Endothelial cell of umbilical vein (primary cell): ENCODE measurements around the gene ERBB4. TPM values are rescaled to one million over a fixed set of nuclear protein-coding genes. Genes with fewer than 3 reads are reported as not detected.

Experiments
- BruUV-seq: library from RNA; stranded (reverse); fragments of 400-500 nt; replicated peaks from 2 replicates; lab custom pipeline; 2021; lab: Mats Ljungman, UMichigan
- CTCF ChIA-PET: fragments of 300-600, 350-600 bp; sonication (Branson Sonifier 250); formaldehyde crosslinking; loops from one replicate; lab custom pipeline; 2021; ENCODE audit warnings: antibody characterized with exemption, inconsistent platforms; lab: Charles Lee
- POLR2A ChIA-PET: fragments of 300-600, 350-600 bp; sonication (Branson Sonifier 250); formaldehyde crosslinking; loops from one replicate; lab custom pipeline; 2021; ENCODE audit warnings: antibody characterized with exemption, inconsistent platforms; lab: Charles Lee
- DNase-seq: peaks from one replicate; pipeline ENCODE4 v3.0.0-alpha.2; 2011; ENCODE audit warnings: low read depth, low spot score
- FAIRE-seq: peaks from 2 replicates; lab custom pipeline; 2011; peaks lifted over from hg19 to GRCh38; lab: Jason Lieb, UNC
- H2AFZ ChIP-seq: 2 replicates; pipeline ENCODE4 v1.6.0; 2012; ENCODE audit warnings: low read depth, low read length, control low read depth, inconsistent platforms
- H3K27ac ChIP-seq: 2 replicates; pipeline ENCODE4 v1.5.1; 2011; ENCODE audit warnings: low read depth, mild to moderate bottlenecking, control low read depth, low read length, moderate library complexity; ENCODE audit not compliant: insufficient read depth
- H3K27me3 ChIP-seq, 2 experiments: 2 replicates each; pipeline versions ENCODE4 v1.6.0 to v1.6.1; 2011; ENCODE audit warnings: low read length in 2 of 2, mixed read lengths in 1 of 2; ENCODE audit not compliant: control insufficient read depth in 2 of 2, insufficient read depth in 2 of 2
- H3K36me3 ChIP-seq, 2 experiments: 2 replicates in 1 of 2; 3 replicates in 1 of 2; pipeline ENCODE4 v1.5.1; 2011; ENCODE audit warnings: low read length in 2 of 2, mild to moderate bottlenecking in 1 of 2, moderate library complexity in 1 of 2; ENCODE audit not compliant: control insufficient read depth in 2 of 2, insufficient read depth in 2 of 2; ENCODE audit errors: extremely low read depth in 1 of 2
- H3K4me1 ChIP-seq: 3 replicates; pipeline ENCODE4 v1.5.1; 2011; ENCODE audit warnings: mild to moderate bottlenecking, low read length; ENCODE audit not compliant: control insufficient read depth, insufficient read depth; ENCODE audit errors: extremely low read depth
- H3K4me2 ChIP-seq: 2 replicates; pipeline ENCODE4 v1.6.1; 2011; ENCODE audit warnings: low read length, control low read depth, mixed read lengths; ENCODE audit not compliant: insufficient read depth
- H3K4me3 ChIP-seq, 3 experiments: fragments of 200-600 bp in 1 of 3; sonication (generic), shearing (Covaris generic) in 1 of 3; replicated peaks in 1 of 3; 2 replicates each; pipeline ENCODE4 v1.5.1; 2011 to 2016; ENCODE audit warnings: control low read depth in 3 of 3, low read length in 3 of 3, mild to moderate bottlenecking in 2 of 3, inconsistent platforms in 1 of 3, low read depth in 1 of 3, moderate library complexity in 1 of 3; ENCODE audit not compliant: insufficient read depth in 1 of 3
- H3K79me2 ChIP-seq: 2 replicates; pipeline ENCODE4 v1.6.0; 2012; ENCODE audit warnings: low read length, inconsistent platforms; ENCODE audit not compliant: control insufficient read depth, insufficient read depth
- H3K9ac ChIP-seq: replicated peaks from 2 replicates; pipeline ENCODE3; 2011; ENCODE audit warnings: low read length, control low read depth; ENCODE audit not compliant: insufficient read depth; ENCODE audit errors: extremely low read depth
- H3K9me1 ChIP-seq: replicated peaks from 3 replicates; pipeline ENCODE4 v1.6.0; 2011; ENCODE audit warnings: mild to moderate bottlenecking, low read length; ENCODE audit not compliant: control insufficient read depth, insufficient read depth; ENCODE audit errors: extremely low read depth
- H3K9me3 ChIP-seq: replicated peaks from 2 replicates; pipeline ENCODE4 v1.5.1; 2012; ENCODE audit warnings: low read length, inconsistent platforms; ENCODE audit not compliant: control insufficient read depth, insufficient read depth
- H4K20me1 ChIP-seq: replicated peaks from 2 replicates; pipeline ENCODE3; 2011; ENCODE audit warnings: mild to moderate bottlenecking, low read length; ENCODE audit not compliant: control insufficient read depth, insufficient read depth; ENCODE audit errors: extremely low read depth
- CTCF ChIP-seq, 2 donors: IDR thresholded peaks; 1 replicate in 1 of 2; 2 replicates in 1 of 2; pipeline ENCODE4 v1.5.1; 2011; ENCODE audit warnings: low read length in 2 of 2, mild to moderate bottlenecking in 2 of 2, moderate library complexity in 2 of 2, control low read depth in 1 of 2, inconsistent platforms in 1 of 2, low read depth in 1 of 2; ENCODE audit not compliant: insufficient read depth in 1 of 2; ENCODE audit errors: extremely low read depth in 1 of 2
- EZH2 ChIP-seq: IDR thresholded peaks from 2 replicates; pipeline ENCODE4 v1.6.1; 2012; ENCODE audit warnings: borderline replicate concordance, low read depth, mild to moderate bottlenecking, moderate library complexity, low read length, inconsistent platforms; ENCODE audit not compliant: severe bottlenecking
- FOS ChIP-seq: IDR thresholded peaks from 2 replicates; pipeline ENCODE4 v1.6.1; 2011; ENCODE audit warnings: mild to moderate bottlenecking, low read length, moderate library complexity, borderline replicate concordance; ENCODE audit not compliant: insufficient read depth
- GATA2 ChIP-seq: IDR thresholded peaks from 2 replicates; pipeline ENCODE4 v1.7.0; 2011; ENCODE audit warnings: low read depth, mild to moderate bottlenecking, moderate library complexity, mixed read lengths, low read length; ENCODE audit not compliant: insufficient read length, insufficient read depth
- JUN ChIP-seq: IDR thresholded peaks from 2 replicates; pipeline ENCODE4 v1.6.1; 2011; ENCODE audit warnings: borderline replicate concordance, low read depth; ENCODE audit not compliant: insufficient read length, insufficient read depth
- MAX ChIP-seq: IDR thresholded peaks from 2 replicates; pipeline ENCODE4 v1.6.1; 2011; ENCODE audit not compliant: insufficient read depth, insufficient read length
- MYC ChIP-seq: IDR thresholded peaks from one replicate; pipeline ENCODE4 v1.6.1; 2011; ENCODE audit warnings: mild to moderate bottlenecking, low read depth, low read length
- POLR2A ChIP-seq: IDR thresholded peaks from 2 replicates; pipeline ENCODE4 v1.6.1; 2012; ENCODE audit warnings: low read depth, mild to moderate bottlenecking, control low read depth, low read length
- POLR2AphosphoS5 ChIP-seq: IDR thresholded peaks from 2 replicates; pipeline ENCODE4 v1.6.1; 2012; ENCODE audit warnings: low read depth, mild to moderate bottlenecking, control low read depth, low read length, moderate library complexity; ENCODE audit not compliant: insufficient read depth
- dilution Hi-C: fragments of 300-500 bp; cut with MboI; formaldehyde crosslinking; loops from one replicate; pipeline ENCODE4 v1.15.0; 2019; ENCODE audit warnings: low sequenced_read_pairs; ENCODE audit not compliant: extremely low pct_ligation_motif_present
- intact Hi-C: fragments of 100-400 bp; cut with micrococcal nuclease; formaldehyde crosslinking; loops from one replicate; pipeline ENCODE4 v1.10.0; 2022
- polyA plus RNA-seq, 4 experiments: library from polyadenylated mRNA; depleted of rRNA in 3 of 4; stranded (reverse) in 3 of 4; unstranded in 1 of 4; fragments of >200 nt; gene quantifications; 2 replicates each; pipeline versions ENCODE4 v1.2.1 to v1.2.3, GENCODE V29; 2011 to 2012; ENCODE audit warnings: missing spikeins in 1 of 4
- total RNA-seq: library from RNA; stranded (reverse); gene quantifications from 2 replicates; pipeline ENCODE4 v1.2.3, GENCODE V29; 2021

Gene ERBB4
- total and polyA plus RNA-seq, 2 donors (not counting 3 experiments of a cell fraction or from before 2014, with no cell fraction given) = 0.01 to 0.27 TPM

DNA sequence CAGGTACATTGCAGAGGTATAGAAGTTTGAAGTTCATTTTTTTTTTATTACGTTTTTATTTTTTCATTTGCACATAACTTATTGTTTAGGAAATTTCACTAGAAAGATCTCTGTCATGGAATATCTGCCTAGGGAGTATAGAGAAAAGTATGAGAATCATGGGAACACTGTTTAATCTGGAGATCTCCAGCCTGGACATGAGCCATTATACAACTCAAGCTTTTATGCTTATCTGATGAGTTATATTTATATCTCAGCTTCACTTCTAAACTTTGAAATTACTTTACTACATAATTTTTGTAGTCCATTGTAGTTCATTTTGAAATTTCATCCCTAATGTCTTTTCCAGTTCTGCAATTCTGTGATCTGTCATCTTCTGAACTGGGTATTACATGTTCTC is 515.6 kb downstream of the ERBB4 start:
- H2AFZ ChIP-seq = no peak overlapping the region
- H3K4me1 ChIP-seq = peaks cover 15% of the 10 kb centered on the region
- ChIA-PET POLR2A (no interaction called here), CTCF (interaction anchor here (1.6 kb wide), 1 partner anchor 18 kb away, joined by 8 read pairs; no protein-coding TSS in a partner anchor)
- no peak overlapping the region for H3K9ac ChIP-seq
- DNase-seq (no peak), FAIRE-seq (no peak)
- H3K27me3 ChIP-seq = no peaks in the 10 kb centered on the region
- no peaks in the 10 kb centered on the region for H3K79me2 ChIP-seq
- BruUV-seq = no TSS peak
- dilution Hi-C loops = no loop called here
- H4K20me1 ChIP-seq = no peaks in the 10 kb centered on the region
- TF ChIP-seq POLR2AphosphoS5 = no peak
- no peak for TF ChIP-seq CTCF (IDR thresholded peaks at IDR 0.05; ENCODE audit: extremely low read depth in 1 of 2, insufficient read depth in 1 of 2, low read depth in 1 of 2, low read length in 2 of 2)
- TF ChIP-seq MAX = no peak
- TF ChIP-seq GATA2 = no peak
- no peak for TF ChIP-seq EZH2
- TF ChIP-seq FOS = no peak
- no peak for TF ChIP-seq POLR2A
- TF ChIP-seq JUN = no peak
- no peak for TF ChIP-seq MYC
- no peak overlapping the region for H3K27ac ChIP-seq
- H3K4me2 ChIP-seq = no peak overlapping the region
- no peak overlapping the region for H3K4me3 ChIP-seq
- intact Hi-C loops = loop anchor here (2.0 kb wide), 1 partner anchor 14 kb away; no protein-coding TSS in a partner anchor
- no peaks in the 10 kb centered on the region for H3K36me3 ChIP-seq
- no peaks in the 10 kb centered on the region for H3K9me3 ChIP-seq
- H3K9me1 ChIP-seq = no peaks in the 10 kb centered on the region
